ENCODE results near the gene CAMK1G.

Gene CAMK1G

GRCh38 chr1:209616366-209617046 is 33.0 kb downstream of the CAMK1G start:
- Histone ChIP-seq H3K9me3 (ENCODE audit: control insufficient read depth, low read depth, low read length) (no peaks in the 10 kb centered on the region), H3K36me3 (ENCODE audit: control insufficient read depth, low read depth, low read length) (no peaks in the 10 kb centered on the region), H3K4me3 (ENCODE audit: low read length) (no peak overlapping the region), H3K27me3 (ENCODE audit: control insufficient read depth, insufficient read depth, low read length) (no peaks in the 10 kb centered on the region), H3K9ac (ENCODE audit: low read length) (no peak overlapping the region), H3K27ac (ENCODE audit: low read length) (no peak overlapping the region), H3K4me1 (ENCODE audit: control insufficient read depth, low read depth, low read length) (no peaks in the 10 kb centered on the region)

- Histone ChIP-seq H3K27me3 (ENCODE audit: control insufficient read depth, insufficient read depth, low read length) (no peaks in the 10 kb centered on the region), H3K36me3 (ENCODE audit: control insufficient read depth, low read depth, low read length) (no peaks in the 10 kb centered on the region), H3K4me1 (ENCODE audit: control insufficient read depth, low read depth, low read length) (no peaks in the 10 kb centered on the region), H3K4me3 (ENCODE audit: low read length) (no peak overlapping the region), H3K27ac (ENCODE audit: low read length) (no peak overlapping the region), H3K9me3 (ENCODE audit: control insufficient read depth, low read depth, low read length) (no peaks in the 10 kb centered on the region), H3K9ac (ENCODE audit: low read length) (no peak overlapping the region)
Measured at GRCh38 chr1:209617047-209617673, 33.6 kb downstream of the CAMK1G start.

GRCh38 chr1:209617755-209618154 is 34.2 kb downstream of the CAMK1G start:
- Histone ChIP-seq H3K4me1 (ENCODE audit: control insufficient read depth, low read depth, low read length) (no peaks in the 10 kb centered on the region), H3K4me3 (ENCODE audit: low read length) (no peak overlapping the region), H3K27me3 (ENCODE audit: control insufficient read depth, insufficient read depth, low read length) (no peaks in the 10 kb centered on the region), H3K27ac (ENCODE audit: low read length) (no peak overlapping the region), H3K9ac (ENCODE audit: low read length) (no peak overlapping the region), H3K9me3 (ENCODE audit: control insufficient read depth, low read depth, low read length) (no peaks in the 10 kb centered on the region), H3K36me3 (ENCODE audit: control insufficient read depth, low read depth, low read length) (no peaks in the 10 kb centered on the region)

GRCh38 chr1:209618291-209618690 is 34.8 kb downstream of the CAMK1G start:
- Histone ChIP-seq H3K9ac (ENCODE audit: low read length) (no peak overlapping the region), H3K27me3 (ENCODE audit: control insufficient read depth, insufficient read depth, low read length) (no peaks in the 10 kb centered on the region), H3K27ac (ENCODE audit: low read length) (no peak overlapping the region), H3K4me1 (ENCODE audit: control insufficient read depth, low read depth, low read length) (no peaks in the 10 kb centered on the region), H3K9me3 (ENCODE audit: control insufficient read depth, low read depth, low read length) (no peaks in the 10 kb centered on the region), H3K36me3 (ENCODE audit: control insufficient read depth, low read depth, low read length) (no peaks in the 10 kb centered on the region), H3K4me3 (ENCODE audit: low read length) (no peak overlapping the region)

- no peaks in the 10 kb centered on the region for H3K36me3 ChIP-seq (ENCODE audit: control insufficient read depth, low read depth, low read length)
- H3K4me1 ChIP-seq (ENCODE audit: control insufficient read depth, low read depth, low read length): no peaks in the 10 kb centered on the region
- H3K9me3 ChIP-seq (ENCODE audit: control insufficient read depth, low read depth, low read length): no peaks in the 10 kb centered on the region
- H3K27ac ChIP-seq (ENCODE audit: low read length): no peak overlapping the region
- H3K4me3 ChIP-seq (ENCODE audit: low read length): no peak overlapping the region
- H3K27me3 ChIP-seq (ENCODE audit: control insufficient read depth, insufficient read depth, low read length): no peaks in the 10 kb centered on the region
- no peak overlapping the region for H3K9ac ChIP-seq (ENCODE audit: low read length)
Measured at GRCh38 chr1:209618756-209619420, 35.4 kb downstream of the CAMK1G start.

- Histone ChIP-seq H3K4me1 (ENCODE audit: control insufficient read depth, low read depth, low read length) (no peaks in the 10 kb centered on the region), H3K9me3 (ENCODE audit: control insufficient read depth, low read depth, low read length) (no peaks in the 10 kb centered on the region), H3K9ac (ENCODE audit: low read length) (no peak overlapping the region), H3K27me3 (ENCODE audit: control insufficient read depth, insufficient read depth, low read length) (no peaks in the 10 kb centered on the region), H3K4me3 (ENCODE audit: low read length) (no peak overlapping the region), H3K36me3 (ENCODE audit: control insufficient read depth, low read depth, low read length) (no peaks in the 10 kb centered on the region), H3K27ac (ENCODE audit: low read length) (no peak overlapping the region)
Measured at GRCh38 chr1:209619696-209620486, 36.4 kb downstream of the CAMK1G start.

- Histone ChIP-seq H3K9me3 (ENCODE audit: control insufficient read depth, low read depth, low read length) (no peaks in the 10 kb centered on the region), H3K27ac (ENCODE audit: low read length) (no peak overlapping the region), H3K4me1 (ENCODE audit: control insufficient read depth, low read depth, low read length) (no peaks in the 10 kb centered on the region), H3K9ac (ENCODE audit: low read length) (no peak overlapping the region), H3K27me3 (ENCODE audit: control insufficient read depth, insufficient read depth, low read length) (no peaks in the 10 kb centered on the region), H3K4me3 (ENCODE audit: low read length) (no peak overlapping the region), H3K36me3 (ENCODE audit: control insufficient read depth, low read depth, low read length) (no peaks in the 10 kb centered on the region)
Measured at GRCh38 chr1:209620487-209620884, 37.0 kb downstream of the CAMK1G start.

GRCh38 chr1:209621286-209621685 is 37.8 kb downstream of the CAMK1G start:
- Histone ChIP-seq H3K4me3 (ENCODE audit: low read length) (no peak overlapping the region), H3K9ac (ENCODE audit: low read length) (no peak overlapping the region), H3K9me3 (ENCODE audit: control insufficient read depth, low read depth, low read length) (no peaks in the 10 kb centered on the region), H3K4me1 (ENCODE audit: control insufficient read depth, low read depth, low read length) (no peaks in the 10 kb centered on the region), H3K36me3 (ENCODE audit: control insufficient read depth, low read depth, low read length) (no peaks in the 10 kb centered on the region), H3K27me3 (ENCODE audit: control insufficient read depth, insufficient read depth, low read length) (no peaks in the 10 kb centered on the region), H3K27ac (ENCODE audit: low read length) (no peak overlapping the region)

- Histone ChIP-seq H3K4me3 (ENCODE audit: low read length) (no peak overlapping the region), H3K27me3 (ENCODE audit: control insufficient read depth, insufficient read depth, low read length) (no peaks in the 10 kb centered on the region), H3K27ac (ENCODE audit: low read length) (no peak overlapping the region), H3K9ac (ENCODE audit: low read length) (no peak overlapping the region), H3K36me3 (ENCODE audit: control insufficient read depth, low read depth, low read length) (no peaks in the 10 kb centered on the region), H3K4me1 (ENCODE audit: control insufficient read depth, low read depth, low read length) (no peaks in the 10 kb centered on the region), H3K9me3 (ENCODE audit: control insufficient read depth, low read depth, low read length) (no peaks in the 10 kb centered on the region)
Measured at GRCh38 chr1:209621741-209622655, 38.5 kb downstream of the CAMK1G start.

- Histone ChIP-seq H3K27me3 (ENCODE audit: control insufficient read depth, insufficient read depth, low read length) (no peaks in the 10 kb centered on the region), H3K27ac (ENCODE audit: low read length) (no peak overlapping the region), H3K4me1 (ENCODE audit: control insufficient read depth, low read depth, low read length) (no peaks in the 10 kb centered on the region), H3K4me3 (ENCODE audit: low read length) (no peak overlapping the region), H3K9me3 (ENCODE audit: control insufficient read depth, low read depth, low read length) (no peaks in the 10 kb centered on the region), H3K9ac (ENCODE audit: low read length) (no peak overlapping the region), H3K36me3 (ENCODE audit: control insufficient read depth, low read depth, low read length) (no peaks in the 10 kb centered on the region)
Measured at GRCh38 chr1:209622841-209623829, 39.6 kb downstream of the CAMK1G start.
